Measurements from ENCODE around the gene TNFAIP8L2.

DNA sequence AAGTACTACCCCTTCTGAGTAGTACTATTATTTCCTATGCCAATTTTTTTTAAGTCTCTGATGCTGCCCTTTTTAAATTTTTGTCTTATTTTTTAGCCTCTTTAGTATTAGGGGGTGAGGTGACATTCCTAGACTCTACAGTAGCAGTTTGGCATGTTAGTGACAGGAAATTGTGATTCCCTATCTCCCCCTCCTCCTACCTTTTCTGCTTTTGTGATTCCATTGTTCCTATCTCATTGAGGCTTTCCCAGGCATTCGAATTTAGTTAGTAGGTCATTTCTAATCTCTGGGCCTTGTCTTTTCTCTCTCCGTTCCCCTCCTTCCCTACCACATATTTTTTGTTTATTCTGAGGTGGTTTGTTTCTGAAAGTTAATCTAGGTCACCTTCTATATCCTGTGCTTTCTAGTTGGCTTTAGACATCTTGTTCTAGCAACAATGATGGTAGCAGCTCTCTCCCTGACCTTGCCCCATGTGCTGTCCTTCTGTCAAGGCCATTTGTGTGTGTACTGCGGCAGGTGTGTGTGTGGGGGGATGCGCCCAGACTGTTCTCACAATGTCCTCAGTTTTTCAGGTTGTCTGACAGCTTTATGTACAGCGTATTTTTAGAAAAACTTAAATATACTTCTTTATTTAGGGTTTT lies 31.6 kb upstream of the TNFAIP8L2 start:
- TF ChIP-seq, protein P1, sequence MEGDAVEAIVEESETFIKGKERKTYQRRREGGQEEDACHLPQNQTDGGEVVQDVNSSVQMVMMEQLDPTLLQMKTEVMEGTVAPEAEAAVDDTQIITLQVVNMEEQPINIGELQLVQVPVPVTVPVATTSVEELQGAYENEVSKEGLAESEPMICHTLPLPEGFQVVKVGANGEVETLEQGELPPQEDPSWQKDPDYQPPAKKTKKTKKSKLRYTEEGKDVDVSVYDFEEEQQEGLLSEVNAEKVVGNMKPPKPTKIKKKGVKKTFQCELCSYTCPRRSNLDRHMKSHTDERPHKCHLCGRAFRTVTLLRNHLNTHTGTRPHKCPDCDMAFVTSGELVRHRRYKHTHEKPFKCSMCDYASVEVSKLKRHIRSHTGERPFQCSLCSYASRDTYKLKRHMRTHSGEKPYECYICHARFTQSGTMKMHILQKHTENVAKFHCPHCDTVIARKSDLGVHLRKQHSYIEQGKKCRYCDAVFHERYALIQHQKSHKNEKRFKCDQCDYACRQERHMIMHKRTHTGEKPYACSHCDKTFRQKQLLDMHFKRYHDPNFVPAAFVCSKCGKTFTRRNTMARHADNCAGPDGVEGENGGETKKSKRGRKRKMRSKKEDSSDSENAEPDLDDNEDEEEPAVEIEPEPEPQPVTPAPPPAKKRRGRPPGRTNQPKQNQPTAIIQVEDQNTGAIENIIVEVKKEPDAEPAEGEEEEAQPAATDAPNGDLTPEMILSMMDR (IDR thresholded peaks at IDR 0.05; ENCODE audit: control extremely low read depth in 1 of 3, insufficient read depth in 1 of 3, low read depth in 1 of 3, low read length in 3 of 3): no peak
- TF ChIP-seq POLR2AphosphoS5 (IDR thresholded peaks at IDR 0.05; ENCODE audit: low read depth, low read length) (no peak), GABPA (IDR thresholded peaks at IDR 0.05; ENCODE audit: borderline replicate concordance, insufficient read depth, low read length) (no peak), CEBPB (IDR thresholded peaks at IDR 0.05; ENCODE audit: low read depth, low read length) (no peak), FOSL1 (IDR thresholded peaks at IDR 0.05; ENCODE audit: insufficient read depth, low read depth, low read length) (no peak), SIN3A (conservative IDR thresholded peaks at IDR 0.05 in 1 of 2, IDR thresholded peaks at IDR 0.05 in 1 of 2; ENCODE audit: low read depth in 1 of 2, low read length in 2 of 2) (no peak), CREB1 (IDR thresholded peaks at IDR 0.05) (no peak), BRCA1 (IDR thresholded peaks at IDR 0.05; ENCODE audit: low read depth, low read length) (no peak), ZNF274 (IDR thresholded peaks at IDR 0.05; ENCODE audit: borderline replicate concordance, extremely low read depth, low read length) (no peak), POLR2A (IDR thresholded peaks at IDR 0.05; ENCODE audit: control extremely low read depth in 1 of 2, low read depth in 2 of 2, low read length in 2 of 2) (no peak), CHD2 (IDR thresholded peaks at IDR 0.05; ENCODE audit: low read length) (no peak), PHF8 (conservative IDR thresholded peaks at IDR 0.05; ENCODE audit: low read depth, low read length) (no peak), RFX5 (IDR thresholded peaks at IDR 0.05; ENCODE audit: borderline replicate concordance, low read depth, low read length) (no peak), EGR1 (IDR thresholded peaks at IDR 0.05; ENCODE audit: borderline replicate concordance, low read depth, low read length) (no peak)

Data from H1 (cell line).